ENCODE measurements around the gene PNO1.

PNO1 gene

DNA sequence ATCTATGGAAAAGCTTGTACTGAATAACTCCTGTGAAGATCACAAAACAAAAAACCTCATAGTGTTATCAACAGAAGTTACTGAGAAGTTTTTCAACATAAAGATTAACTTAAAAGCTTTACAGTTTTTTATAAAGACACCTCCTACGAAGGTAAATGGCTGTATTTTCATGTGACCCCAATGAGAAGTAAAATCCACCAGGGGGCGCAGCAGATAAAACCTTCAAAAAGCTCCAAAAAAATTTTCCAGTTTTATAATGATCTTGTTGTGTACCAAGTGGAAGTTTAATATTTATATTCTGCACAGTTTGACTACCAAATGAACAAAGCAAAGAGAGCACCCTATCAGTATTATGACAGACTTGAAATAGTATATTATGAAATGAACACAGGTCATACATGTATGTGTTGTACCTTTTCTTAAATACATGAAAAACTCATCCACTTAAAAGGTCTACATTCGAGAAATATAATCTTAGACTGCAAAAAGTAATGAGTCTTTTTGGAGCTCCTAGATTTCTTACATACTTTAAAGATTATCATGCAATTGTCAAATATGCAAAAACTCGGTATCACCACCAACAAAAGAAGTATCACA is 38.5 kb downstream of the PNO1 start:
- no peaks in the 10 kb centered on the region for H3K27me3 Mint-ChIP-seq
- H3K4me3 Mint-ChIP-seq, result no peak overlapping the region
- H3K9me3 Mint-ChIP-seq, result no peaks in the 10 kb centered on the region
- H3K4me1 Mint-ChIP-seq (ENCODE audit: low read depth), result peaks cover 74% of the 10 kb centered on the region
- peaks cover 15% of the 10 kb centered on the region for H3K36me3 Mint-ChIP-seq (ENCODE audit: low read depth)
- no peak overlapping the region for H3K27ac Mint-ChIP-seq

DNA sequence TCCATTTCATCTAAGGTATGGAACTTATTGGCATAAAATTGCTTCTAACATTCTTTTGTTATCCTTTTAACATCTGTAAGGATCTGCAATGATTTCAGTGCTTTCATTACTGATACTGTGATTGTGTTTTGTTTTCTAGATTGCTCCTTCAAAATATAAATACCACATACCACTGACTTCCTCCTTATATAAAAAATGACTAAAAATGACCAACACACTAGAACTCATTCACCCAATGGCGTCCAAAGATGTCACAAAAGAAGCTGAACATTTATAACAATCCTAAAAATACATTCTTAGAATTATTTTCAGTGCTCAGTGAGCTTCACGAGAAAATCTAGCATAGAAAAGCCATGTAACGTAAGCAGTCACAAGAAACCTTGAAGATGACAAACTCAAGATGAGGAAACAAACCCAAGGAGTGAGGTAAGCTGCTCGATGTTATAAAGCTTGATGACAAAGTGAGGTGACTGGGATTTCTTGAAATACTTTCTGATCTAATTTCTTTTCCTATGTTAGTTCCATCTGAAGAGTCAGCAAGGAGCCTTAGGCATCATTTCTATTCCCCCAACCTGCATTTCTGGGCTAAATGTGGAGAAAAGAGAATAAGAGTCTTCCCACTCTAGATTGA is 42.6 kb downstream of the PNO1 start:
- Mint-ChIP-seq H3K27me3 (no peaks in the 10 kb centered on the region), H3K27ac (peak overlapping the region; percentile 9), H3K4me1 (ENCODE audit: low read depth) (peaks cover 76% of the 10 kb centered on the region), H3K9me3 (no peaks in the 10 kb centered on the region), H3K36me3 (ENCODE audit: low read depth) (peaks cover 15% of the 10 kb centered on the region), H3K4me3 (no peak overlapping the region)

DNA sequence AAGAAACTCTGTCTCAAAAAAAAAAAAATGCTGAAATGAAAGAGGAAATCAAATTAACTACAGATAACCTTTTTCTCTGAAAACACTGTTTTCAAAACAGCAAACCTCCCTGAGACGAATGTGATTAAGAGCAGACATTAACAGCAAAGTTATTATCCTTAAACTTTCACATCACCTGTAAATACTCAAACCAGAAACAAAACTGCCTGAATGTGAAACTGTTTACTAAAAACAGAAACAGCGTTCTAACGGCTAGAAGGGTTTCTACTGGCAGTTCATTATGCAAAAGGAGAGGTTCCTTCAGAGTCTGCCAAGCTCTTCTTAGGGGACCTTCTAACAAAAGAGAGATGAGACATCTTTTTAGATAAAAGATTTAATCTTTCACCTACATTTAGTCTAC is 45.9 kb downstream of the PNO1 start:
- no peaks in the 10 kb centered on the region for H3K27me3 Mint-ChIP-seq
- no peaks in the 10 kb centered on the region for H3K9me3 Mint-ChIP-seq
- H3K27ac Mint-ChIP-seq, result peak overlapping the region; percentile 82
- peaks cover 25% of the 10 kb centered on the region for H3K36me3 Mint-ChIP-seq (ENCODE audit: low read depth)
- peaks cover 92% of the 10 kb centered on the region for H3K4me1 Mint-ChIP-seq (ENCODE audit: low read depth)
- peak overlapping the region; percentile 56 for H3K4me3 Mint-ChIP-seq

DNA sequence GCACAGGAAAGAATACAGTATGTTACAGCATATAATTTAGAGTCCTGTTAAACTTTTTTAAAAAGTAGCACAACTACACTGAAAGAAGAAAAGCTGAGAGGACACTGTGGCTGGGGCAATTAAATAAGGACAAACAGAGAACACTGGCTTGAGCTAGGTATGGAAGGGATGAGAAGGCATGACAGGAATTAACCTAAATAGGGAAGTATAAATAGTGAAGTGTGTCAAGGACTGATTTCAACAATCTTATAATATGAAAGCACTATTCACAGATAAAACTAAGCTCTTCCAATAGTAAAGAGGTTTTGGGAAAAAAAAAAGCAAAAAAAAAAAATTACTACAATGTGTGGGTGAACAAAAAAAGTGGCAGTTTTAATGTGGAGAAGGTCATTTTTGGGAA is 49.1 kb downstream of the PNO1 start:
- Mint-ChIP-seq H3K27ac (peak overlapping the region; percentile 7), H3K4me3 (no peak overlapping the region)

DNA sequence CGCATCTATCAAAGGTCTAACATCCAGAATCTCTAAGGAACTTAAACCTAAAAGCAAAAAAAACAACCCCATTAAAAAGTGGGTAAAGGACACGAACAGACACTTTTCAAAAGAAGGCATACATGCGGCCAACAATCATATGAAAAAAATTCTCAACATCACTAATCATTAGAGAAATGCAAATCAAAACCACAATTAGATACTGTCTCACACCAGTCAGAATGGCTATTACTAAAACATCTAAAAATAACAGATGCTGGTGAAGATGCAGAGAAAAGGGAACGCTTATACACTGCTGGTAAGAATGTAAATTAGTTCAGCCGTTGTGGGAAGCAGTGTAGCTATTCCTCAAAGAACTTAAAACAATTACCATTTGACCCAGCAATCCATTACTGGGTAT is 56.7 kb downstream of the PNO1 start:
- Mint-ChIP-seq H3K9me3 (no peaks in the 10 kb centered on the region), H3K36me3 (ENCODE audit: low read depth) (peaks cover 48% of the 10 kb centered on the region), H3K27me3 (no peaks in the 10 kb centered on the region), H3K27ac (no peak overlapping the region), H3K4me3 (no peak overlapping the region), H3K4me1 (ENCODE audit: low read depth) (peaks cover 66% of the 10 kb centered on the region)

More for the DNA sequence above, 49.1 kb downstream of the PNO1 start:
- Mint-ChIP-seq H3K4me1 (ENCODE audit: low read depth) (peaks cover 77% of the 10 kb centered on the region), H3K27me3 (no peaks in the 10 kb centered on the region), H3K36me3 (ENCODE audit: low read depth) (peaks cover 32% of the 10 kb centered on the region), H3K9me3 (no peaks in the 10 kb centered on the region)

DNA sequence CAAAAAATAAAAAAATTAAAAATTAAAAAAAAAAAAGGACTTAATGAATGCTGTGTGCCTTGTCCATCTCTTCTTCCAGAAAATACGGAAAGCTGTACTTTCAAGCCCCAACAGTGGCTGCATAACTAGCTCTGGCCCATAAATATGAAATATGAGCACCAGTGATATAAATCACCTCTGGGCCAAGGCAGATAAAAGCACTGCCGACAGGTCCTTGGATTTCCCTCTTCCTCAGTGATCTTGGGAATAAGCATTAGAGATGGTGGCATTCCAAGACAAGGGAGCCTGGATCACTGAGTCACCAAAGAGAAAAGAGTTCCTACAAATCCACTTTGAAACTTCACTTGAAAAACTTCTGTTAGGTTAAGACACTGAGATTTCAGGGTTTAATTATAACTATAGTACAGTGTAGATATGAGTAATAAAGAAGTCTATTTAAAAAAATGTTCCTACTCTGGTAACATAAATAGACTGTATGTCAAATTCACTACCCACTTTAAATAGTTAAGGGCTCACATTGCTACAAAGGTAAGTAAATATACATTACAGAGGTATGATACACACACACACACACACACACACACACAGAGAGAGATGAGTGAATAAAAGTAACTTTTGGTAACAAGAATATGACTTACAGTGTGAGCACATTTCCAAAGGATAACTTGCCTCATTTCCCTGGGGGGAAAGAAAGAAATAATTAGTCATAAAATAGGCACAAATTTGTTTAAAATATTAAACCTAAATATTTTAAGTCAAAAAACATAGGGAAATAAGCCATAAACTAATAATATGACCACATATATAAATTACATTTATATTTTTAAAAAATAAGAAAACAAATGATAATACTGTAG is 59.0 kb downstream of the PNO1 start:
- Mint-ChIP-seq H3K27me3 (no peaks in the 10 kb centered on the region), H3K4me3 (no peak overlapping the region), H3K27ac (no peak overlapping the region), H3K36me3 (ENCODE audit: low read depth) (peaks cover 47% of the 10 kb centered on the region), H3K9me3 (no peaks in the 10 kb centered on the region), H3K4me1 (ENCODE audit: low read depth) (peaks cover 79% of the 10 kb centered on the region)

DNA sequence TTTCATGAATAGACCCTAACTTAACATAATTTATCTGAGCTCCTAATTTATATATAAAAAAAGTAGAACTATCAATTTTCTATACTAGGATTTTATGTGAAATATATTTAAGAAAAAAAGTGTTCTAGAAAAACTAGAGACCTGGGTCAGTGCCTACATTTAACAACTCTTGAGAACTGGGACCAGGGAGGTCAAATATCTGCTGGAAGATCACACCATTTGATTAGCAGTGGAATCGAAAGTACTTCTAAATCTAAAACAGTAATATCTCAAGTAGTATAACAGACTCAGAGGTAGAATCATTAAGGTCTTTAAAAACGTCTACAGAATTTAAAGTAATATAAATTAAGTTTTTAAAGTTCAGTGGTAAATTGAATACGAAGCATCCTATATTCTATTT is 60.0 kb downstream of the PNO1 start:
- Mint-ChIP-seq H3K27ac (no peak overlapping the region), H3K4me3 (no peak overlapping the region), H3K9me3 (no peaks in the 10 kb centered on the region), H3K4me1 (ENCODE audit: low read depth) (peaks cover 88% of the 10 kb centered on the region), H3K27me3 (no peaks in the 10 kb centered on the region), H3K36me3 (ENCODE audit: low read depth) (peaks cover 46% of the 10 kb centered on the region)

DNA sequence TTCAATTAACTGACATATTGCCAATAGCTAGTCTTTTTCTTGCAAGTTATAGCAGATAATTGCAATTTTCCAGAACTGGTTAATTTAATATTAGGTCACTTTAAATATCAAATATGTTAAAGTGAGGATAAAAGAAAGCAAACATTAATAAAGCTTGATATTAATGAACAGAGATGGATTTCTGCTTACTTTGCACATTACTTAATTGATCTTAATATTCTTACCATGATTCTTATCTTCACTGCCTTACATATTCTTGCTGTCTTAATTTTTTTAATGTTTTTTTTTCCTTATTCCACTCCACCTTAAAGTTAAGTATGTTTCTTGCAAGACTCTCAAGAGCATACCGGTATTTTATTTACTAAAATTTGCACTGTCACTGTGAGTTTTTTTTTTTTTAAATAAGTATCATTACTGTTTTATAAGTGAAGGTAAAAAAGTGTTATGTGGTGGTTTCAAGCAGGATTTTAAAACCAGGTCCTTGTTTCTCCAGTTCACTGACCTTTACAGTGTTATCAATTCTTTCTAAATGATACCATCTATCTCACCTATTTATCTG is 60.7 kb downstream of the PNO1 start:
- Mint-ChIP-seq H3K9me3 (no peaks in the 10 kb centered on the region), H3K36me3 (ENCODE audit: low read depth) (peaks cover 42% of the 10 kb centered on the region), H3K4me3 (no peak overlapping the region), H3K4me1 (ENCODE audit: low read depth) (peaks cover 89% of the 10 kb centered on the region), H3K27me3 (no peaks in the 10 kb centered on the region), H3K27ac (peak overlapping the region; percentile 67)

DNA sequence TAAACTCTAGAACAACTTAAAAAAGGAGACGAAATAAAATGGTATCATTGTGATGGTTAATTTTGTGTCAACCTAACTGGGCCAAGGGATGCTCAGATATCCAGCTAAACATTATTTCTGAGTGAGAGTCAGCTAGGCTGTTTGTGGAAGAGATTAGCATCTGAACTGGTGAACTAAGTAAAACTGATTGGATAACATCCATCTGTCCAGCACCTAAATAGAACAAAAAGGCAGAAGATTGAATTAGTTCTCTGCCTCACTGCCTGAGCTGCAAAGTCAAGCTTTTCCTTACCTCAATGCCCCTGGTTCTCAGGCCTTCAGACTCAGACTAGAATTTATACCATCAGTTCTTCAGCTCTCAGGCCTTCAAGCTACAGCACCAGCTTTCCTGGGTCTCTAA is 64.6 kb downstream of the PNO1 start:
- H3K4me1 Mint-ChIP-seq (ENCODE audit: low read depth), result peaks cover 98% of the 10 kb centered on the region
- H3K9me3 Mint-ChIP-seq, result no peaks in the 10 kb centered on the region

DNA sequence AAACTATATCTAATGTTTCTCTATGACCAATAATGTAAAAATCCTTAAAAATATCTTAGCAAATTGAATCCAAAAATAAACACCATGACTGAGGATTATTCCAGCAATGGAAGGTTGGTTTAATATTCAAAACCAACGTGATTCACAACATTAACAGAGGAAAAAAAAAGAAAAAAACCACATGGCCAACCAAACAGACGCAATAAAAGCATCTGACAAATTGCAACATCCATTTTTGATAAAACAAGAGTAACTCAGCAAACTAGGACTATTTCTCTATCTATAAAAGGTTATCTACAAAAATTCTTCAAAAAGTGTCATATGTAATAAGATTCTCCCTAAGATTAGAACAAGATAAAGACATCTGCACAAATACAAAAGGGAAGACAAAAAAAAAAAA is 65.7 kb downstream of the PNO1 start:
- Mint-ChIP-seq H3K27me3 (no peaks in the 10 kb centered on the region), H3K36me3 (ENCODE audit: low read depth) (peaks cover 34% of the 10 kb centered on the region), H3K9me3 (no peaks in the 10 kb centered on the region), H3K4me3 (peak overlapping the region; percentile 20), H3K27ac (no peak overlapping the region), H3K4me1 (ENCODE audit: low read depth) (peaks cover 97% of the 10 kb centered on the region)

More for the DNA sequence above, 64.6 kb downstream of the PNO1 start:
- Mint-ChIP-seq H3K36me3 (ENCODE audit: low read depth) (peaks cover 34% of the 10 kb centered on the region), H3K4me3 (no peak overlapping the region), H3K27me3 (no peaks in the 10 kb centered on the region), H3K27ac (peak overlapping the region; percentile 11)

DNA sequence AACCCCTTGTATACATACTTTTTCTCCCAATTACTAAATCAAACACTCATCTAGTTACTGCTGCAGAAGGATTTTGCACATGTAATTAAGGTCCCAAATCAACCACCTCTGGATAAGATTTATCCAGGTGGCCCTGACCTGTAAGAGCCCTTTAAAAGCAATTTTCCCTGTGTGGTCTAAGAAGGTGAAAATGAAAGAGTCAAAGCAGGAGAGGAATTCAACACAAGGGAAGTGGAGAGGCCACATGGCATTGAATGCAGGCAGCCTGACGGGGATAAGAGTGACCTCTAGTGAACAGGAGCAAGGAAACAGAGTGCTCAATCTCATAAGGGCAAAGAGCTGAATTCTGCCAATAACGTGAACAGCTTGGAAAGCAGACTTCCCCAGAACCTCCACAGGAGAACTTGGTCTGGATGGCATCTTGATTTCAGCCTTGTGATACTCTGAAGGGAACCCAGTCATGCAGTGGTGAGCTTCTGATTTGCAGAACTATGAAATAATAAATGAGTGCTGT is 67.5 kb downstream of the PNO1 start:
- Mint-ChIP-seq H3K27ac (peak overlapping the region; percentile 68), H3K4me3 (peak overlapping the region; percentile 18), H3K4me1 (ENCODE audit: low read depth) (peaks cover 97% of the 10 kb centered on the region)

More for the DNA sequence above, 67.5 kb downstream of the PNO1 start:
- peaks cover 30% of the 10 kb centered on the region for H3K36me3 Mint-ChIP-seq (ENCODE audit: low read depth)
- H3K27me3 Mint-ChIP-seq, result no peaks in the 10 kb centered on the region
- no peaks in the 10 kb centered on the region for H3K9me3 Mint-ChIP-seq

All from stimulated activated naive CD8-positive, alpha-beta T cell treated with anti-CD3 and anti-CD28 coated beads, Interleukin-15, Interleukin-2, amounts not matched to agents 100 ng/mL and 50 ng/mL, for 24 hours (primary cell).